Measurements from ENCODE around the gene HS3ST6.
"Not testable (repeated sequence)": the region's sequence is repeated elsewhere in the genome, so short reads cannot be mapped to it uniquely, and the experiment has no call there.

Gene HS3ST6

GRCh38 chr16:1918351-1919326, at the start of gene HS3ST6:
Gene HS3ST6, minus strand, starts transcription at chr16:1918415. Its CDS starts 92 bp downstream, at chr16:1918323.
- DNase-seq: no peak

GRCh38 chr16:1966460-1966859, 48.2 kb upstream of the HS3ST6 start, which contains the start of gene RNF151:
Gene RNF151, plus strand, starts transcription at chr16:1966856. Its CDS starts 26 bp downstream, at chr16:1966882.
- DNase-seq: no peak

- DNase-seq: peak in 1 of 14 donors; percentile 53
These were observed 47.3 kb upstream of the HS3ST6 start for GRCh38 chr16:1965396-1966001.

- DNase-seq: peak; percentile 79 to 99 (median 94)
These were observed 46.5 kb upstream of the HS3ST6 start, which contains the start of gene RPS2 for GRCh38 chr16:1964506-1965395. Gene RPS2, minus strand, starts transcription at chr16:1964826. Its CDS starts 201 bp downstream, at chr16:1964625.

- DNase-seq: peak in 3 of 14 donors; percentile 55 to 65 (median 56)
These were observed 45.7 kb upstream of the HS3ST6 start for GRCh38 chr16:1963806-1964505.

GRCh38 chr16:1962161-1963153, 44.2 kb upstream of the HS3ST6 start:
- DNase-seq: not testable (repeated sequence)

- DNase-seq: no peak
These were observed 43.4 kb upstream of the HS3ST6 start for GRCh38 chr16:1961651-1962067.

GRCh38 chr16:1960665-1961630, 42.7 kb upstream of the HS3ST6 start:
- no peak for DNase-seq

GRCh38 chr16:1959269-1960039, 41.2 kb upstream of the HS3ST6 start, which contains the start of gene NDUFB10:
Gene NDUFB10, plus strand, starts transcription at chr16:1959538. Its CDS starts 87 bp downstream, at chr16:1959625.
- peak; percentile 24 to 93 (median 78) for DNase-seq

GRCh38 chr16:1958715-1959268, 40.6 kb upstream of the HS3ST6 start:
- DNase-seq: no peak

GRCh38 chr16:1958143-1958491, 39.9 kb upstream of the HS3ST6 start:
- not testable (repeated sequence) for DNase-seq

- not testable (repeated sequence) for DNase-seq
These were observed 39.4 kb upstream of the HS3ST6 start for GRCh38 chr16:1957434-1958142.

GRCh38 chr16:1953734-1954133, 35.5 kb upstream of the HS3ST6 start:
- no peak for DNase-seq

- DNase-seq: no peak
These were observed 32.3 kb upstream of the HS3ST6 start for GRCh38 chr16:1950559-1950958.

GRCh38 chr16:1950047-1950446, 31.8 kb upstream of the HS3ST6 start:
- no peak for DNase-seq

- no peak for DNase-seq
These were observed 31.3 kb upstream of the HS3ST6 start for GRCh38 chr16:1949507-1949906.

- no peak for DNase-seq
These were observed 29.1 kb upstream of the HS3ST6 start for GRCh38 chr16:1947369-1947670.
